Activated T-cell treated with anti-CD3 and anti-CD28 coated beads for 48 hours (primary cell): ENCODE data around the gene CCDC40.

Experiments
- DNase-seq: peaks from one replicate; pipeline ENCODE4 v3.0.0-alpha.2; 2020; ENCODE audit warnings: low read depth

The CCDC40 gene

GRCh38 chr17:80000981-80001775 is 35.3 kb upstream of the CCDC40 start:
- no peak for DNase-seq

GRCh38 chr17:80002070-80002641 is 34.3 kb upstream of the CCDC40 start:
- DNase-seq: no peak

GRCh38 chr17:80002690-80003490 is 33.6 kb upstream of the CCDC40 start:
- no peak for DNase-seq

GRCh38 chr17:80003969-80004368 is 32.5 kb upstream of the CCDC40 start:
- DNase-seq: no peak

- DNase-seq: peak; percentile 39
These were observed 30.8 kb upstream of the CCDC40 start for GRCh38 chr17:80005360-80006338.

GRCh38 chr17:80006339-80006720 is 30.1 kb upstream of the CCDC40 start:
- DNase-seq: no peak

GRCh38 chr17:80006811-80007752 is 29.4 kb upstream of the CCDC40 start:
- DNase-seq: no peak

- DNase-seq: no peak
These were observed 28.5 kb upstream of the CCDC40 start for GRCh38 chr17:80007939-80008338.

GRCh38 chr17:80008383-80008840 is 28.0 kb upstream of the CCDC40 start:
- peak; percentile 80 for DNase-seq

- no peak for DNase-seq
These were observed 27.6 kb upstream of the CCDC40 start for GRCh38 chr17:80008848-80009247.

- no peak for DNase-seq
These were observed 26.8 kb upstream of the CCDC40 start for GRCh38 chr17:80009391-80010282.

GRCh38 chr17:80010283-80010858 is 26.1 kb upstream of the CCDC40 start:
- DNase-seq: no peak

GRCh38 chr17:80011989-80012555 is 24.4 kb upstream of the CCDC40 start:
- DNase-seq: no peak

- DNase-seq: no peak
These were observed 23.4 kb upstream of the CCDC40 start for GRCh38 chr17:80012765-80013741.

- DNase-seq: no peak
These were observed 19.0 kb upstream of the CCDC40 start for GRCh38 chr17:80017226-80018010.

GRCh38 chr17:80018917-80019651 is 17.4 kb upstream of the CCDC40 start:
- DNase-seq: no peak
